HPDE6-E6E7 (cell line): ENCODE results near the gene DUOXA2.

Experiments
- DNase-seq: peaks from one replicate; pipeline ENCODE4 v3.0.0; 2011; ENCODE audit warnings: missing footprints; ENCODE audit errors: extremely low spot score

Gene DUOXA2

GRCh38 chr15:45156744-45157455 lies 42.8 kb downstream of the DUOXA2 start:
- DNase-seq: no peak

- peak; percentile 89 for DNase-seq
Observed at GRCh38 chr15:45157974-45158373, 43.8 kb downstream of the DUOXA2 start.

- DNase-seq: no peak
Observed at GRCh38 chr15:45161666-45162065, 47.5 kb downstream of the DUOXA2 start.

GRCh38 chr15:45162771-45163507 lies 48.8 kb downstream of the DUOXA2 start:
- DNase-seq: peak; percentile 98

- no peak for DNase-seq
Observed at GRCh38 chr15:45163508-45163856, 49.4 kb downstream of the DUOXA2 start.

GRCh38 chr15:45164914-45165313 lies 50.8 kb downstream of the DUOXA2 start:
- DNase-seq: no peak

GRCh38 chr15:45165536-45165935 lies 51.4 kb downstream of the DUOXA2 start:
- no peak for DNase-seq

- DNase-seq: peak; percentile 66
Observed at GRCh38 chr15:45166834-45167630, 52.9 kb downstream of the DUOXA2 start.

- DNase-seq: no peak
Observed at GRCh38 chr15:45167631-45168205, 53.6 kb downstream of the DUOXA2 start.
